Mucosa of gallbladder (tissue), 1 donor: ENCODE measurements around the gene ADGRD2. TPM values are rescaled to one million over a fixed set of nuclear protein-coding genes. Genes with fewer than 3 reads are reported as not detected.

Experiments used
- DNase-seq: peaks from one replicate; pipeline ENCODE4 v3.0.0-alpha.2; 2020; ENCODE audit warnings: low spot score
- total RNA-seq: library from RNA; stranded (reverse); gene quantifications from one replicate; pipeline ENCODE4 v1.2.1, GENCODE V29; 2021
- donor health status: DM: no; HTN: no; CAD: no.

Gene ADGRD2
- total RNA-seq, 1 donor from 2014 or later: not detected

- no peak for DNase-seq
Observed at GRCh38 chr9:124438091-124438490, 12.2 kb upstream of the ADGRD2 start.

GRCh38 chr9:124439086-124439485 is 11.2 kb upstream of the ADGRD2 start:
- DNase-seq: no peak

- no peak for DNase-seq
Observed at GRCh38 chr9:124439686-124440243, 10.5 kb upstream of the ADGRD2 start.

GRCh38 chr9:124440786-124441185 is 9.5 kb upstream of the ADGRD2 start:
- DNase-seq: no peak

GRCh38 chr9:124441291-124441690 is 9.0 kb upstream of the ADGRD2 start:
- DNase-seq: no peak

- DNase-seq: no peak
Observed at GRCh38 chr9:124442379-124442778, 7.9 kb upstream of the ADGRD2 start.

GRCh38 chr9:124442826-124443225 is 7.4 kb upstream of the ADGRD2 start:
- no peak for DNase-seq

- no peak for DNase-seq
Observed at GRCh38 chr9:124443625-124444024, 6.6 kb upstream of the ADGRD2 start.

GRCh38 chr9:124444166-124444565 is 6.1 kb upstream of the ADGRD2 start:
- DNase-seq: no peak

- DNase-seq: no peak
Observed at GRCh38 chr9:124447297-124447661, 3.0 kb upstream of the ADGRD2 start.

GRCh38 chr9:124448019-124448418 is 2.2 kb upstream of the ADGRD2 start:
- DNase-seq: no peak

GRCh38 chr9:124449381-124450151 is 685 bp upstream of the ADGRD2 start:
- DNase-seq: no peak

- no peak for DNase-seq
Observed at GRCh38 chr9:124450931-124451661, 845 bp downstream of the ADGRD2 start.

GRCh38 chr9:124452326-124452725 is 2.1 kb downstream of the ADGRD2 start:
- DNase-seq: no peak

- no peak for DNase-seq
Observed at GRCh38 chr9:124452841-124453585, 2.8 kb downstream of the ADGRD2 start.

GRCh38 chr9:124453586-124454191 is 3.4 kb downstream of the ADGRD2 start:
- DNase-seq: no peak

GRCh38 chr9:124454296-124454695 is 4.0 kb downstream of the ADGRD2 start:
- DNase-seq: no peak

- no peak for DNase-seq
Observed at GRCh38 chr9:124454791-124455443, 4.7 kb downstream of the ADGRD2 start.

GRCh38 chr9:124455820-124456219 is 5.6 kb downstream of the ADGRD2 start:
- DNase-seq: no peak

- DNase-seq: no peak
Observed at GRCh38 chr9:124456341-124457078, 6.3 kb downstream of the ADGRD2 start.
